Adrenal gland (tissue), 12 donors: ENCODE measurements around the gene ZNF492. TPM values are rescaled to one million over a fixed set of nuclear protein-coding genes. Genes with fewer than 3 reads are reported as not detected.
"Not testable (repeated sequence)": the region's sequence is repeated elsewhere in the genome, so short reads cannot be mapped to it uniquely, and the experiment has no call there.

Source experiments
- DNase-seq, 7 donors: peaks; one replicate each; pipeline ENCODE4 v3.0.0-alpha.2; 2019 to 2020
- H3K27ac ChIP-seq, 5 donors: fragments of 200-600 bp; sonication (generic) in 4 of 5; 1 replicate in 3 of 5; 2 replicates in 2 of 5; pipeline versions ENCODE4 v1.5.1 to v1.8.0; 2016 to 2020; ENCODE audit warnings: mild to moderate bottlenecking in 1 of 5
- H3K27me3 ChIP-seq: fragments of 200-600 bp; 2 replicates; pipeline ENCODE4 v1.8.0; 2021
- H3K36me3 ChIP-seq, 2 donors: fragments of 200-600 bp; replicated peaks in 1 of 2; 1 replicate in 1 of 2; 2 replicates in 1 of 2; pipeline versions ENCODE4 v1.5.1 to v1.8.0; 2018 to 2022
- H3K4me1 ChIP-seq, 2 donors: fragments of 200-600 bp; replicated peaks in 1 of 2; 1 replicate in 1 of 2; 2 replicates in 1 of 2; pipeline versions ENCODE4 v1.5.1 to v1.8.0; 2018 to 2021
- H3K4me3 ChIP-seq, 4 donors: fragments of 200-600 bp; sonication (generic) in 3 of 4; one replicate each; pipeline ENCODE4 v1.5.1; 2016 to 2018
- H3K9me3 ChIP-seq, 3 donors: fragments of 200-600 bp; sonication (generic) in 1 of 3; replicated peaks in 1 of 3; 1 replicate in 2 of 3; 2 replicates in 1 of 3; pipeline versions ENCODE4 v1.5.1 to v1.8.0; 2016 to 2021
- CTCF ChIP-seq, 6 experiments: fragments of 450-650 bp in 4 of 6; fragments of 200-600 bp in 2 of 6; sonication (generic) in 1 of 6; IDR thresholded peaks; 1 replicate in 5 of 6; 2 replicates in 1 of 6; pipeline versions ENCODE4 v1.5.1 to v1.8.0; 2016 to 2021; ENCODE audit warnings: antibody characterized with exemption in 6 of 6, mild to moderate bottlenecking in 2 of 6, moderate library complexity in 1 of 6
- POLR2A ChIP-seq, 2 donors: fragments of 450-650 bp; IDR thresholded peaks; one replicate each; pipeline ENCODE4 v1.6.1; 2017; ENCODE audit warnings: antibody characterized with exemption in 2 of 2, mild to moderate bottlenecking in 2 of 2, moderate library complexity in 1 of 2
- WGBS, 4 donors: extraction: QIAGEN DNeasy Blood & Tissue Kit in 2 of 4; methylation state at CpG; one replicate each; pipeline versions ENCODE4 v1.1.5 to v1.1.7; 2013 to 2017; 5-methylcytosine and 5-hydroxymethylcytosine counted together
- intact Hi-C, 2 donors: fragments of 100-400 bp; cut with DNase I; formaldehyde crosslinking; loops; one replicate each; pipeline versions ENCODE4 v1.14.1 to v1.15.0; 2022 to 2023
- polyA plus RNA-seq, 3 donors: library from polyadenylated mRNA; stranded (reverse); fragments of 200-250 nt in 2 of 3; fragments of 350-450 nt in 1 of 3; fragmentation: Illumina TruSeq in 1 of 3; extraction: RNeasy Lipid Tissue Mini Kit (QIAGEN cat#74804) in 1 of 3; gene quantifications; one replicate each; pipeline ENCODE4 v1.2.3, GENCODE V29; 2013 to 2014
- total RNA-seq, 9 donors: library from RNA; depleted of rRNA in 4 of 9; stranded (reverse); fragments of >200 nt in 4 of 9; fragments of 120-200 nt in 1 of 9; fragmentation: NEBNext Ultra II Directional in 1 of 9; extraction: Animal tissue kit (Norgen Biotek cat#: 25700) in 1 of 9; gene quantifications; one replicate each; pipeline versions ENCODE4 v1.1.0 to v1.2.4, GENCODE V29; 2013 to 2023
- donor health status: healthy with polysubstance abuse.
- donor health status: Bipolar disorder and iron deficiency.
- donor health status: DM: yes; HTN: yes; CAD: no.
- donor health status: DM: no; HTN: no; CAD: no.
- donor health status: DM: no; HTN: no; CAD: no.
- donor health status: DM: yes; HTN: yes; CAD: no.

ZNF492 gene
- total and polyA plus RNA-seq, 12 donors: under 0.01 to 0.94 (median 0.13) TPM; not detected in 4

- Histone ChIP-seq H3K27ac (no peak overlapping the region), H3K4me1 (no peaks in the 10 kb centered on the region), H3K27me3 (no peaks in the 10 kb centered on the region), H3K36me3 (no peaks in the 10 kb centered on the region), H3K9me3 (no peaks in the 10 kb centered on the region), H3K4me3 (no peak overlapping the region)
- 50 to 78% (median 57%) methylated on average over 1 of the region's 1 CpG for WGBS, 4 donors
- TF ChIP-seq CTCF (IDR thresholded peaks at IDR 0.05): no peak
- no peak for TF ChIP-seq POLR2A (IDR thresholded peaks at IDR 0.05)
- intact Hi-C loops: no loop called here
- DNase-seq: no peak
Measured at GRCh38 chr19:22612316-22612715, 21.8 kb upstream of the ZNF492 start.

- WGBS, 4 donors: 84 to 93% (median 89%) methylated on average over 3 to 12 of the region's 12 CpGs
- Histone ChIP-seq H3K4me1 (no peaks in the 10 kb centered on the region), H3K9me3 (no peaks in the 10 kb centered on the region), H3K27ac (no peak overlapping the region), H3K36me3 (no peaks in the 10 kb centered on the region), H3K4me3 (no peak overlapping the region), H3K27me3 (no peaks in the 10 kb centered on the region)
- peak in 1 of 7 donors; percentile 8 for DNase-seq
- TF ChIP-seq POLR2A (IDR thresholded peaks at IDR 0.05): no peak
- TF ChIP-seq CTCF (IDR thresholded peaks at IDR 0.05): no peak
- intact Hi-C loops: no loop called here
Measured at GRCh38 chr19:22616659-22617058, 17.5 kb upstream of the ZNF492 start.

GRCh38 chr19:22617181-22617580, 16.9 kb upstream of the ZNF492 start:
- 82 to 87% (median 85%) methylated on average over 7 of the region's 7 CpGs for WGBS, 4 donors
- H3K4me1 ChIP-seq: not testable (repeated sequence)

GRCh38 chr19:22617614-22618320, 16.4 kb upstream of the ZNF492 start:
- Histone ChIP-seq H3K4me3 (no peak overlapping the region), H3K9me3 (no peaks in the 10 kb centered on the region), H3K27ac (no peak overlapping the region), H3K27me3 (peaks cover 4% of the 10 kb centered on the region), H3K4me1 (no peaks in the 10 kb centered on the region), H3K36me3 (no peaks in the 10 kb centered on the region)
- intact Hi-C loops: no loop called here
- peak in 3 of 7 donors; percentile 3 to 40 (median 12) for DNase-seq
- no peak for TF ChIP-seq POLR2A (IDR thresholded peaks at IDR 0.05)
- TF ChIP-seq CTCF (IDR thresholded peaks at IDR 0.05): no peak
- whole genome bisulfite sequencing, 4 donors: 22 to 67% (median 39%) methylated on average over 14 to 44 of the region's 44 CpGs

More at GRCh38 chr19:22617181-22617580, 16.9 kb upstream of the ZNF492 start:
- H3K27ac ChIP-seq, DNase-seq, H3K36me3 ChIP-seq, H3K27me3 ChIP-seq, intact Hi-C loops, H3K9me3 ChIP-seq, H3K4me3 ChIP-seq: not testable (repeated sequence)

- Histone ChIP-seq H3K27ac (no peak overlapping the region), H3K36me3 (no peaks in the 10 kb centered on the region), H3K9me3 (no peaks in the 10 kb centered on the region), H3K27me3 (peaks cover 5% of the 10 kb centered on the region), H3K4me3 (no peak overlapping the region), H3K4me1 (no peaks in the 10 kb centered on the region)
- intact Hi-C loops: no loop called here
- 27 to 48% (median 38%) methylated on average over 4 of the region's 4 CpGs for WGBS, 4 donors
- TF ChIP-seq POLR2A (IDR thresholded peaks at IDR 0.05) (no peak), CTCF (IDR thresholded peaks at IDR 0.05) (no peak)
- no peak for DNase-seq
Measured at GRCh38 chr19:22619371-22619770, 14.8 kb upstream of the ZNF492 start.
